Activated T-cell treated with anti-CD3 and anti-CD28 coated beads, Interleukin-2, amount 50 U/mL, for 4 hours (primary cell): ENCODE measurements around the gene IGFN1. TPM values are rescaled to one million over a fixed set of nuclear protein-coding genes. Genes with fewer than 3 reads are reported as not detected.
"Not testable (repeated sequence)": the region's sequence is repeated elsewhere in the genome, so short reads cannot be mapped to it uniquely, and the experiment has no call there.

Experiments
- ATAC-seq, 2 donors: fragments of 200-7000 bp; cut with Tn5 transposase; one replicate each; pipeline ENCODE4 v1.10.0; 2021
- DNase-seq: peaks from one replicate; pipeline ENCODE4 v3.0.0-alpha.2; 2020
- H3K27me3 Mint-ChIP-seq: one replicate; pipeline ENCODE4 v1.8.0; 2021; ENCODE audit warnings: low read depth, mixed read lengths
- H3K36me3 Mint-ChIP-seq: one replicate; pipeline ENCODE4 v1.8.0; 2022; ENCODE audit warnings: mixed read lengths; ENCODE audit not compliant: insufficient read depth
- H3K4me1 Mint-ChIP-seq: one replicate; pipeline ENCODE4 v1.8.0; 2021; ENCODE audit warnings: low read depth, mixed read lengths
- H3K4me3 Mint-ChIP-seq: one replicate; pipeline ENCODE4 v1.8.0; 2021; ENCODE audit warnings: mild to moderate bottlenecking, moderate library complexity, mixed read lengths
- H3K9me3 Mint-ChIP-seq: one replicate; pipeline ENCODE4 v1.8.0; 2021; ENCODE audit warnings: mixed read lengths
- total RNA-seq, 3 donors: library from RNA; stranded (reverse); gene quantifications; one replicate each; pipeline ENCODE4 v1.2.1, GENCODE V29; 2021

IGFN1 gene
- total RNA-seq, 3 donors from 2014 or later: not detected

DNA sequence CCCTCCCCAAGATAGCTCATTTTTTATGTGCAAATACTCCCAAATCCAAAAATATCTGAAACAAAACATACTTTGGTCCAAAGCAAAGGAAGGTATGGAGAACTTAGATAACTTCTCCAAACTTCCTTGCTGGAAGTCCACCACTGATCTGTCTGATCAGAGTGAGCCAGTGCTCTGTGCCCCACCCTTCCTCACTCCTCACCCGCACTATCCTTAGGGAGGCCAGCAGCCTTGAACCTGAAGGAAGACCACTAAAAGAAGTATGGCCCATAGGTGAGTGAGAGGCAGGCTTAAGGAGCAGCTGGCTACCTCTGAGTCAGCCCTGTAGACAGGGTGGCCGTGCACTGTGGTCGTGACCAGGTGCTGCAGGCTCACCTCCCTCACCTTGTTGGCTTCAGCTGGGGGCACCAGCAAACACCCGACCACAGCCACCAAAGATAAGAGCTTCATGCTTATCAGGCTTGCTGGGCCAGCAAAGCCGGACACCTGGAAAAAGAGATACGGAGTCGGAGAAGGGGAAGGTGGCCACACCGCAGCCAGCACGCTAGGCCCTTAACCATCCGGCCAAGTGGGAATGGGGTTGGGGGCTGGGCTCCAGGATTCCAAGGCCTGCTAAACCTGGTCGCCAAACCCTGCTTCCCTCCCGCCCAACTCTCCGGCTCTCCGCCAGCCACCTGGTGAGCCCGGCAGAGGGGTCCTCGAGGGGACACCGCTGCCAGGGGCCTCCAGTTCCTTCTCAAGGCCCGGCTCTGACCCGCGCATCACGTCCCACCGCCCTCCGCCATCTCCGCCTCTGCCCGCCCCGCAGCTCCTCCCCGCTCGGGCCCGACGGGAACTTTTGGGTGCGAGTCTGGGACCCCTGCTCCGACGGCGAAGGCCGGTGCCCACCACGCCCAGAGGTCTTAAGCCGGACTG is 36.9 kb upstream of the IGFN1 start:
- H3K36me3 Mint-ChIP-seq: peaks cover 8% of the 10 kb centered on the region
- H3K4me1 Mint-ChIP-seq: peaks cover 15% of the 10 kb centered on the region
- peak overlapping the region; percentile 86 for H3K4me3 Mint-ChIP-seq
- H3K27me3 Mint-ChIP-seq: peaks cover 11% of the 10 kb centered on the region
- ATAC-seq (peak; percentile 86 to 90), DNase-seq (no peak)
- H3K9me3 Mint-ChIP-seq: no peaks in the 10 kb centered on the region

GRCh38 chr1:201154389-201155165 is 36.0 kb upstream of the IGFN1 start, which contains the start of gene TMEM9:
Gene TMEM9 (minus strand): TSS chr1:201154474. CDS start chr1:201153923, 551 bp downstream.
- DNase-seq: peak; percentile 100
- Mint-ChIP-seq H3K4me3 (peak within 1 kb of the TSS; percentile 86), H3K4me1 (peaks cover 15% of the 10 kb centered on the region), H3K27me3 (peaks cover 12% of the 10 kb centered on the region), H3K9me3 (no peaks in the 10 kb centered on the region), H3K36me3 (peaks cover 8% of the 10 kb centered on the region)
- peak; percentile 97 to 98 for ATAC-seq

DNA sequence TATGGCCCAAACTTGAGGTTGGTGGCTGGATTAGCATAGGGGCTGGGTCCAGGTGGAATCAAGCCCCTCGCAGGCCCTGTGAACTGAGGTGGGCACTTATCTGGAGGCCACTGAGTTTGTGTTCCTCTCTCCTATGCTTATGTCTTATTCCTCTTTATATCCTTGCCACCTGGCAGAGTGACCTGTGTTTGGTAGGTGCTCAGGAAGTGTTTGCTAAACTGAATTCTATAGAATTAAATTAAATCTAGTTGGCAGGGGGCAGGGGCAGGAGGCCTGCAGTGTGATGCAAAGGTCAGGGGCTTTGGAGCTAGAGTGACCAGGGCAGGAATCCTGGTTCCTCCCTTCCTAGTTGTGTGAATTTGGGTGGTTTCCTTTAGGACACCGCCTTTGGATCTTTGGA is 35.3 kb upstream of the IGFN1 start:
- no peaks in the 10 kb centered on the region for H3K9me3 Mint-ChIP-seq
- ATAC-seq (no peak), DNase-seq (no peak)
- peaks cover 15% of the 10 kb centered on the region for H3K27me3 Mint-ChIP-seq
- peaks cover 8% of the 10 kb centered on the region for H3K36me3 Mint-ChIP-seq
- peaks cover 15% of the 10 kb centered on the region for H3K4me1 Mint-ChIP-seq
- H3K4me3 Mint-ChIP-seq: no peak overlapping the region

DNA sequence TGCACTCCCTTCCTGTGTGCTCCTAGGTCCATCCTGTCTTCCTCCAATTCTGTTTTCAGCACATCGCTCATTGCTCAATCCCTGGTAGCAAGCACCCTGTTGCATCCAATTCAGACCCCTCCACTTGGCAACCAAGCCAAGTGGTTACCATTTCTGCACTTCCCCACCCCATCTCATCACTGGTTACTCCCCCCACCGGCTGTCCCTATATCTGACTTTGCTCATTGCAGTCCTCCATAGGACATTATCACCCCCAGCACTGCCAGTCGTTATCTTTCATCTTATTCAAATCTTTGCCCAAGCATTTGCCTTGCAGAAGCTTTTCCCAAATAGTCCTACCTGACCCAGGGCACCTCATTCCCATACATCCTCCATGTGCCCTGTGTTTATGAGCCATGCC is 34.3 kb upstream of the IGFN1 start:
- Mint-ChIP-seq H3K27me3 (peaks cover 17% of the 10 kb centered on the region), H3K4me3 (no peak overlapping the region), H3K36me3 (peaks cover 2% of the 10 kb centered on the region), H3K4me1 (peaks cover 15% of the 10 kb centered on the region), H3K9me3 (no peaks in the 10 kb centered on the region)
- ATAC-seq: no peak
- DNase-seq: no peak

- Mint-ChIP-seq H3K27me3 (peaks cover 17% of the 10 kb centered on the region), H3K4me1 (peaks cover 15% of the 10 kb centered on the region), H3K36me3 (no peaks in the 10 kb centered on the region), H3K4me3 (no peak overlapping the region), H3K9me3 (no peaks in the 10 kb centered on the region)
- DNase-seq (no peak), ATAC-seq (no peak)
Observed at GRCh38 chr1:201156819-201157218, 33.8 kb upstream of the IGFN1 start.

DNA sequence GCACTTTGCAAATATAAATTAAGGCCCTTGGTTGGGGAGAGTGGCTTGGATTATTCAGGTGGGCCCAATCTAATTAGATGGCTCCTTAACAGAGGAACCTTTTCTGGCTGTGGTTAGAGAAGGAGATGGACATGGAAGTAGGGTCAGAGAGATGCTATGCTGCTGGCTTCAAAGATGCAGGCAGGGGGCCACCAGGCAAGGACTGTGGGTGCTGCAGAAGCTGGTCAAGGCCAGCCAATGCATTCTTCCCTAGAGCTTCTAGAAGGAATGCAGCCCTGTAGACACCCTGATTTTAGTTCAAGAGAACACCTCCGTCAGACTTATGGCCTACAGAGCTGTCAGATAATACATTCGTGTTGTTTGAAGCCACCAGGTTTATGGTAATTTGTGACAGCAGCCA is 32.7 kb upstream of the IGFN1 start:
- Mint-ChIP-seq H3K9me3 (no peaks in the 10 kb centered on the region), H3K27me3 (peaks cover 17% of the 10 kb centered on the region), H3K4me3 (no peak overlapping the region), H3K4me1 (peaks cover 13% of the 10 kb centered on the region), H3K36me3 (no peaks in the 10 kb centered on the region)
- ATAC-seq: no peak
- DNase-seq: no peak

DNA sequence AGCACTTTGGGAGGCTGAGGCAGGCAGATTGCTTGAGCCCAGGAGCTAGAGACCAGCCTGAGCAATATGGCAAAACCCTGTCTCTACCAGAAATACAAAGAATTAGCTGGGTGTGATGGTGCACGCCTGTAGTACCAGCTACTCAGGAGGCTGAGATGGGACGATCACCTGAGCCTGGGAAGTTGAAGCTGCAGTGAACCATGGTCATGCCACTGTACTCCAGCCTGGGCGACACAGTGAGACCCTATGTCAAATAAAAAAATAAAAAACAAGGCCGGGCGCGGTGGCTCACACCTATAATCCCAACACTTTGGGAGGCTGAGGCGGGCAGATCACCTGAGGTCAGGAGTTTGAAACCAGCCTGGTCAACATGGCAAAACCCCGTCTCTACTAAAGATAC is 27.6 kb upstream of the IGFN1 start:
- not testable (repeated sequence) for H3K4me1 Mint-ChIP-seq, H3K9me3 Mint-ChIP-seq, H3K27me3 Mint-ChIP-seq, ATAC-seq, H3K36me3 Mint-ChIP-seq, DNase-seq, H3K4me3 Mint-ChIP-seq

DNA sequence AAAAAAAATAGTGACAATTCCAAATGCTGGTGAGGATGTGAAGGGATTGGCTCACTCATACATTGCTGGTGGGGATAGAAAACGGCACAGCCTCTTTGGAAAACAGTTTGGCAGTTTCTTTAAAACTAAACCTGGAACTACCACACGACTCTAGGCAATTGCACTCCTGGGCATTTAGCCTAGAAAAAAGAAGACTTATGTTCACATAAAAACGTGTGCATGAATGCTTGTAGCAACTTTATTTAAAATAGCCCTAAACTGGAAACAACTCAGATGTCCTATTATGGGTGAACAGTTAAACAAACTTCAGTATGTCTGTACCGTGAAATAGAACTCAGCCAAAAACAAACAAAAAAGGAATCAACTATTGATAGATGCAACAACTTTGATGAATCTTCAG is 26.9 kb upstream of the IGFN1 start:
- peaks cover 7% of the 10 kb centered on the region for H3K27me3 Mint-ChIP-seq
- no peaks in the 10 kb centered on the region for H3K9me3 Mint-ChIP-seq
- H3K36me3 Mint-ChIP-seq: no peaks in the 10 kb centered on the region
- H3K4me3 Mint-ChIP-seq: no peak overlapping the region
- ATAC-seq: no peak
- no peaks in the 10 kb centered on the region for H3K4me1 Mint-ChIP-seq
- DNase-seq: no peak

DNA sequence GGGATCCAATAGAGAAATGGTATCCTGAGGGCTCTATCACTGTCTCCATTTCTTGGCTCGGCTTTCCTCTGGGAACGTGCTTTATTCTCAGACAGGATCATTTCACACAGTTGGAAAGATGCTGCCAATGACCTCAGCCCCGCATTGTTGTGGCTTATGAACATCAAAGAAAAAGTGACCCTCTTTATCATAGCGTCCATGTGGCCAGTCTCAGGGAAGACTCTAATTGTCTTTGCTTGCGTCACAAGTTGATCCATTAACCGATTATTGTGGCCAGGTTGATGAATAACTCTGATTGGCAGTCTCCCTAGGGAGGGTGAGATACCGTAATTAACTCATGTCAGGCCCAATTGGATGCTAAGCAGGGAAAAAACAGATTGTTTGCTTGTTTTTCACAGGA is 26.0 kb upstream of the IGFN1 start:
- Mint-ChIP-seq H3K4me1 (no peaks in the 10 kb centered on the region), H3K27me3 (peaks cover 5% of the 10 kb centered on the region), H3K36me3 (no peaks in the 10 kb centered on the region), H3K9me3 (no peaks in the 10 kb centered on the region), H3K4me3 (no peak overlapping the region)
- DNase-seq: no peak
- no peak for ATAC-seq

GRCh38 chr1:201167041-201167991 is 23.3 kb upstream of the IGFN1 start:
- H3K36me3 Mint-ChIP-seq: no peaks in the 10 kb centered on the region
- no peak overlapping the region for H3K4me3 Mint-ChIP-seq
- peaks cover 17% of the 10 kb centered on the region for H3K4me1 Mint-ChIP-seq
- ATAC-seq: no peak
- DNase-seq: no peak
- H3K9me3 Mint-ChIP-seq: no peaks in the 10 kb centered on the region
- peaks cover 4% of the 10 kb centered on the region for H3K27me3 Mint-ChIP-seq

DNA sequence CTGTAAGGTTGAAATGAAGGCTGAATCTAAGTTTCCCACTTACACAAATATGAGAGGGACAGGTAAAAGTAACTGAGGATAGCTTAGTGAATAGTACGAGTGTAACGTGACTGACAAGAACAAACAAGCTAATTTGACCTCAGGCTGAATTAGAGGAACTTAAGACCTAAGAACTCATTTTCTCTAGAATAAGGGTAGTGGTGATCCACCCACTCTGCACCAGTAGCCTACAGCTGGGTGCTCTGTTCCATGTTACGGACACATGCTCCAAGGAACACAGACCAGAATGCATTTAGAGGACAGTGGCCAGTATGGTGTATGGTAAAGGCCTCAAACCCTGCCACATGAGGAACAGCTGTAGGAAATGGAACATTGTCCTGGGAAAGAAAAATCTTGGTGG is 21.4 kb upstream of the IGFN1 start:
- Mint-ChIP-seq H3K4me1 (peaks cover 17% of the 10 kb centered on the region), H3K27me3 (peaks cover 4% of the 10 kb centered on the region), H3K9me3 (no peaks in the 10 kb centered on the region), H3K4me3 (no peak overlapping the region), H3K36me3 (no peaks in the 10 kb centered on the region)
- DNase-seq (no peak), ATAC-seq (no peak)

DNA sequence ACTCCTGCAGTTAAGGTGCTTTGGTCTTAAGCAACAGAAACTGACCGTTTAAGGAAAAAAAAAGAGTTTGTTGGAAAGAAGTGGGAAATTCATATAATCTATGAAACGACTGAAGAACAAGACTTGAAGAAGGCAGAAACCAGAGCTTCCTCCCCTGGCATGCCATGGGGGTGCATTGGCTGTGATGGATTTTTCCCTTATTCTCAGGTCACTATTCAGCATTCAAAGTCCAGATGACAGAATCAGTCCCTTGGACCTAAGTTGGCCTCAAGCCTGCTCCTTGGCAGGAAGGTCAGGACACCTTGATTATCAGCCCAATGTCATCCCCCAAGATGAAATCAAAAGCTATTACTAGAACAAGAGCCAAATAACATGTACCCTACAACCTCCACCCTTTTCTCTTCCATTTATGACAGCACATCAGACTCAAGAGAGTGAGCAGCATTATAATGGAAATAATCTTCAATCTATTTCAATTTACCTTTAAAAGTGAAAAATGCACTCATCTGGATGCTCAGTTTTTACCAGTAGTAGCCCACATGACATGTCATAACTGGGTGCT is 20.6 kb upstream of the IGFN1 start:
- peaks cover 6% of the 10 kb centered on the region for H3K27me3 Mint-ChIP-seq
- H3K4me1 Mint-ChIP-seq: peaks cover 17% of the 10 kb centered on the region
- ATAC-seq (no peak), DNase-seq (no peak)
- no peaks in the 10 kb centered on the region for H3K9me3 Mint-ChIP-seq
- peak overlapping the region; percentile 82 for H3K4me3 Mint-ChIP-seq
- H3K36me3 Mint-ChIP-seq: no peaks in the 10 kb centered on the region

- H3K4me1 Mint-ChIP-seq: peaks cover 17% of the 10 kb centered on the region
- no peaks in the 10 kb centered on the region for H3K9me3 Mint-ChIP-seq
- peaks cover 6% of the 10 kb centered on the region for H3K27me3 Mint-ChIP-seq
- ATAC-seq (peak; percentile 84 to 86), DNase-seq (peak; percentile 56)
- peak overlapping the region; percentile 82 for H3K4me3 Mint-ChIP-seq
- no peaks in the 10 kb centered on the region for H3K36me3 Mint-ChIP-seq
Observed at GRCh38 chr1:201170533-201171062, 20.0 kb upstream of the IGFN1 start.
